Astrocyte (in vitro differentiated cells and primary cell): ENCODE measurements around the gene TLK2.
"Not testable (repeated sequence)": the region's sequence is repeated elsewhere in the genome, so short reads cannot be mapped to it uniquely, and the experiment has no call there.

Experiments
- EZH2 ChIP-seq: IDR thresholded peaks from 2 replicates; pipeline ENCODE4 v1.6.1; 2012; ENCODE audit warnings: mild to moderate bottlenecking, low read length, inconsistent platforms; ENCODE audit not compliant: insufficient read depth
- TF ChIP-seq, protein P1 (sequence below): IDR thresholded peaks from 2 replicates; pipeline ENCODE4 v1.5.1; 2011; ENCODE audit warnings: low read depth, mild to moderate bottlenecking, inconsistent platforms, low read length, moderate library complexity; ENCODE audit not compliant: insufficient read depth

GRCh38 chr17:62477718-62478408 lies 762 bp upstream of the TLK2 start:
- TF ChIP-seq, protein P1, sequence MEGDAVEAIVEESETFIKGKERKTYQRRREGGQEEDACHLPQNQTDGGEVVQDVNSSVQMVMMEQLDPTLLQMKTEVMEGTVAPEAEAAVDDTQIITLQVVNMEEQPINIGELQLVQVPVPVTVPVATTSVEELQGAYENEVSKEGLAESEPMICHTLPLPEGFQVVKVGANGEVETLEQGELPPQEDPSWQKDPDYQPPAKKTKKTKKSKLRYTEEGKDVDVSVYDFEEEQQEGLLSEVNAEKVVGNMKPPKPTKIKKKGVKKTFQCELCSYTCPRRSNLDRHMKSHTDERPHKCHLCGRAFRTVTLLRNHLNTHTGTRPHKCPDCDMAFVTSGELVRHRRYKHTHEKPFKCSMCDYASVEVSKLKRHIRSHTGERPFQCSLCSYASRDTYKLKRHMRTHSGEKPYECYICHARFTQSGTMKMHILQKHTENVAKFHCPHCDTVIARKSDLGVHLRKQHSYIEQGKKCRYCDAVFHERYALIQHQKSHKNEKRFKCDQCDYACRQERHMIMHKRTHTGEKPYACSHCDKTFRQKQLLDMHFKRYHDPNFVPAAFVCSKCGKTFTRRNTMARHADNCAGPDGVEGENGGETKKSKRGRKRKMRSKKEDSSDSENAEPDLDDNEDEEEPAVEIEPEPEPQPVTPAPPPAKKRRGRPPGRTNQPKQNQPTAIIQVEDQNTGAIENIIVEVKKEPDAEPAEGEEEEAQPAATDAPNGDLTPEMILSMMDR, result not testable (repeated sequence)
- TF ChIP-seq EZH2, result not testable (repeated sequence)
